Right kidney (tissue), 9 donors: ENCODE data around the gene EFHC1.
"Not testable (repeated sequence)": the region's sequence is repeated elsewhere in the genome, so short reads cannot be mapped to it uniquely, and the experiment has no call there.

ENCODE experiments used
- DNase-seq: peaks from one replicate; pipeline ENCODE4 v3.0.0-alpha.2; 2016
- long read RNA-seq, 8 donors: transcript quantifications; one replicate each; lab custom pipeline, GENCODE V29; 2026

EFHC1 gene, protein sequence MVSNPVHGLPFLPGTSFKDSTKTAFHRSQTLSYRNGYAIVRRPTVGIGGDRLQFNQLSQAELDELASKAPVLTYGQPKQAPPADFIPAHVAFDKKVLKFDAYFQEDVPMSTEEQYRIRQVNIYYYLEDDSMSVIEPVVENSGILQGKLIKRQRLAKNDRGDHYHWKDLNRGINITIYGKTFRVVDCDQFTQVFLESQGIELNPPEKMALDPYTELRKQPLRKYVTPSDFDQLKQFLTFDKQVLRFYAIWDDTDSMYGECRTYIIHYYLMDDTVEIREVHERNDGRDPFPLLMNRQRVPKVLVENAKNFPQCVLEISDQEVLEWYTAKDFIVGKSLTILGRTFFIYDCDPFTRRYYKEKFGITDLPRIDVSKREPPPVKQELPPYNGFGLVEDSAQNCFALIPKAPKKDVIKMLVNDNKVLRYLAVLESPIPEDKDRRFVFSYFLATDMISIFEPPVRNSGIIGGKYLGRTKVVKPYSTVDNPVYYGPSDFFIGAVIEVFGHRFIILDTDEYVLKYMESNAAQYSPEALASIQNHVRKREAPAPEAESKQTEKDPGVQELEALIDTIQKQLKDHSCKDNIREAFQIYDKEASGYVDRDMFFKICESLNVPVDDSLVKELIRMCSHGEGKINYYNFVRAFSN
- long read RNA-seq, donor 1, full-length matches to known transcripts: 5 of 16 reads
- long read RNA-seq, donor 1, partial matches to known transcripts: 11 of 16 reads
- long read RNA-seq, donor 1, other reads (novel, unspliced or antisense): 0 of 16 reads
- long read RNA-seq, donor 2, full-length matches to known transcripts: 2 of 2 reads
- long read RNA-seq, donor 2, partial matches to known transcripts: 0 of 2 reads
- long read RNA-seq, donor 2, other reads (novel, unspliced or antisense): 0 of 2 reads
- long read RNA-seq, donor 3, full-length matches to known transcripts: 3 of 14 reads
- long read RNA-seq, donor 3, partial matches to known transcripts: 6 of 14 reads
- long read RNA-seq, donor 3, other reads (novel, unspliced or antisense): 5 of 14 reads
- long read RNA-seq, donor 4, full-length matches to known transcripts: 8 of 21 reads
- long read RNA-seq, donor 4, partial matches to known transcripts: 13 of 21 reads
- long read RNA-seq, donor 4, other reads (novel, unspliced or antisense): 0 of 21 reads
- long read RNA-seq, donor 5, full-length matches to known transcripts: 4 of 18 reads
- long read RNA-seq, donor 5, partial matches to known transcripts: 14 of 18 reads
- long read RNA-seq, donor 5, other reads (novel, unspliced or antisense): 0 of 18 reads
- long read RNA-seq, donor 6, full-length matches to known transcripts: 7 of 7 reads
- long read RNA-seq, donor 6, partial matches to known transcripts: 0 of 7 reads
- long read RNA-seq, donor 6, other reads (novel, unspliced or antisense): 0 of 7 reads
- long read RNA-seq, donor 7, full-length matches to known transcripts: 2 of 14 reads
- long read RNA-seq, donor 7, partial matches to known transcripts: 12 of 14 reads
- long read RNA-seq, donor 7, other reads (novel, unspliced or antisense): 0 of 14 reads
- long read RNA-seq, donor 8, full-length matches to known transcripts: 4 of 12 reads
- long read RNA-seq, donor 8, partial matches to known transcripts: 8 of 12 reads
- long read RNA-seq, donor 8, other reads (novel, unspliced or antisense): 0 of 12 reads

DNA sequence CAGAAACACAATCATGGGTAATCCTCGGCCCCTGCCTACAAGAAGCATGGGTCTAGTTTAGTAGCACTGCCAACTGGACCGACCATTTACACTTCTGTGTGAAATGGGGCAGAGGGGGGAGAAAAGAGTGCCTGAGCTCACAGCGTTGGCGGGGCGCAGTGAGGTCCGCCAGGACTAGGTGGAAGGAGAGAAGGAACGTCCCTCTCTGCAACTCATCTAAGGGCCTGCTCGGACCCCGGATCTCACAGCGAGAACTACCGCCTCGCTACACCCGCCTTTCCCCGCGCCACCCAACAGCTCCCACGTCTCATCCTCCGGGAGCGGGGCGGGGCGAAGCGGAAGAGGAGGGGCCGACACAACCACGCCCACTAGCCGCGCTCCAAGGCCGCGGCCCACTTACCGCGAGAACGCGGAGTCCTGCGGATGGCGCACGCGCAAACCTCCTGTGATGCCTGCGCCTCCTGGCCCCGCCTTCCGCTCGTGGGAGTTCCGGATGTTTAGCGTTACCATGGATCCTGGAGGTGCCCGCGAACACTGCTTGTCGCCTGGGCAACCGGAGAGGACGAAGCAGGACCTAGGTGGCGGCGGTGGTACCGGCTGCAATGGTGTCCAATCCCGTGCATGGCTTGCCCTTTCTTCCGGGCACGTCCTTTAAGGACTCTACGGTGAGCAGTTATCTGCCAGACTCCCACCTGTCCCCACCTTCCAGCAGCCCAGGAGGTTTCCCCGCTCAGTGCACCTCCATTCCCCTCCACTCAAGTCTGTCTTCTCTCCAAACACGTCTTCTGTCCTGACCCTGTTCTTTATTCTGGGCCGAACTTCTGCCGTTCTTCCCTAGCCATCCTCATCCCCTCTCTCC lies at the start of gene EFHC1:
Gene EFHC1 (plus strand): TSS at position 534 of the 859 bp plus-strand sequence. CDS start 69 bp downstream, at position 603.
- peak; percentile 98 for DNase-seq

DNA sequence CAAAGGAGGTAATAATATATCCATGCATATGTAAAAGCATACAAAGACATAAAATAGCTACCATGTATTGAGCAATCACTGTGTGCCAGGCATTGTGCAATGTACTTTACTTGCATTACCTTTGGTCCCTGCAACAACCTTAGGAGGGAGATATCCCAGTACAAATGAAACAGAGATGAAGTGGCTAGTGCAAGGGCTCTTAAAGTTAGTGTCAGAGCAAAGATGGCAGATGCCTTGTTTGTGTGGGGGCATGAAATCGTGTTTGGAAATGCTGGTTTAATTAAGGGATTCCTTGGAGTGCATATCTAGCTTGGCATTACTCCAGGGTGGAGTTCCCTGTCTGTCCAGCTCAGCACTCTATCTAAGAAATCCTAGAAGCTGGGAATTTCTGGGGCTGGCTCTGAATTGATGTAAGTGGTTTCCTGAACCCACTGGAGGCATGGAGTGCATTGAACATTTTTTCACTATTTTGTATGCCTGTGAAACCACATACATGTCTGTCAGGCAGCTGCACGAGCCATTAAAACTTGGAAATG lies 48.4 kb upstream of the EFHC1 start:
- DNase-seq: no peak

DNA sequence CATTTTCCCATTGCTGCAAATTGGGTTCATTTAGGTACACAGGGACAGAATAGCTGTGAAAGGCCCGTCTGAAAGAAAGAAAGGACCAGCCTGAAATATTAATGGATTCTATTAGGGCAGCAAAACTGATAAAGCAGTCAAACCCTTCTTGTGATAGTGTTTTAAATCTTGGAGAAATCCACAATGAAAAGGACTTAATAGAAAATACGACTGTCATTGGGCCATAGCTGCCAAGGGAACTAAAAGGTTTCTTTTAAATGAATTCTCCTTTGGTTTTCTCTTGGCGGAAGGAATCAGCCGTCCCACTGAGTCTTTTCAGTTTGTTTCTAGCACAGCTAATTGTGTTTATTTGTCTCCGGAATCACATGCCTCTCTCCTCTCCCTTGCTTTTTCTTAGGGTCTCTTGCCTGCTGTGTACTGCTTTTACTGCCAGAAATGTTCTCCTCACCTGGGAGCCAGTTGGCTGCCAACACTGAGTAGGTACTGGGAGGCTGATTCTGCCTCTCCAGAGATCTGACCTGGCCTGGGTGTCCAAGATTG lies 46.9 kb upstream of the EFHC1 start:
- no peak for DNase-seq

DNA sequence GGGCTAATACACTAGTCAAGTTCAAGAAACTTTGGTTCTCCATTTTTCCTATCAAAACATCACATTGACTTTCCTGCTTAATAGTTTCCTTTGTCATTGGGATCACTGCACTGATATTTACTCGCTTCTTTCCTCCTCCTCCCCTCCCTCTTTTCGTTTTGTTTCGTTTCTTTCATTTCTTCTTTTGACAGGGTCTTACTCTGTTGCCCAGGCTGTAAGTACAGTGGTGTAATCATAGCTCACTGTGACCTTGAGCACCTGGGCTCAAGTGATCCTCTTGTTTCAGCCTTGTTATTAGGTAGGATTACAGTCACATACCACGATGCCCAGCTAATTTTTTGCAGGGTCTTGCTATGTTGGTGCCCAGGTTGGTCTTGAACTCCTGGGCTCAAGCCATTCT lies 45.9 kb upstream of the EFHC1 start:
- no peak for DNase-seq

DNA sequence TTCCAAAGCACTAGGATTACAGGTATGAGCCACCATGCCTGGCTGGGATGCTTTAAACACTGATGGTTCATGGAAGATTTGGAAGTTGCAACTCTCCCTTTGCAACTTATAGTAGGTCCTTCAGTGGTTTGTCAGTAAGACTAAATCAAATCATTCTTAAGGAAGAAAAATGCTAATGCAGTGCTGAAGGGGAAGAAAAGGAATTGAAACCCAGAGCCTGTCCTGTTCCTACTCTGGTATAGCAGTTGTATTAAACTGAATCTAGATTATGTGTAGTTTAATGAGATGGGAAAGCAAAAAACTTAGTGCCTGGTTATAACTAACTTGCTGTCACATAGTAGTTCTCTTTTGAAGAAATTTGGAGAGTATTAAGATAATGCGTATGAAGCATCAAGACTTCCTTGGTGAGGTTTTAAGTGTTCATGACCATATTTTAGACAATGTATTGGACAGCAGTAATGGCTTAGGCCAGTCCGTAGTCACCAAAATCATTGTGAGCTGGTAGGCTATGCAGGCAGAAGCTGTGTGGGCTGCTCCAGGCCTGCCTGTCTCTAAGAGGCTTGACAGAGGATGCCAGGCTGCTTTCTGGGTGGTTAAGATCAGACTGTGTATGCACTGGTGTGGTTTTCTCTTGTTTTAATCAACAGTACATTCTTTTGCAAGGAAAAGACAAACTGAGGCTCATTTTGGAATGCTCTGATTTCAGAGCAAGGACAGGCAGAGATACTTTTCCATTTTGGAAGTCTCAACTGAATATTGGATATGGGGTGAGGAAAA lies 44.2 kb upstream of the EFHC1 start:
- DNase-seq: no peak

DNA sequence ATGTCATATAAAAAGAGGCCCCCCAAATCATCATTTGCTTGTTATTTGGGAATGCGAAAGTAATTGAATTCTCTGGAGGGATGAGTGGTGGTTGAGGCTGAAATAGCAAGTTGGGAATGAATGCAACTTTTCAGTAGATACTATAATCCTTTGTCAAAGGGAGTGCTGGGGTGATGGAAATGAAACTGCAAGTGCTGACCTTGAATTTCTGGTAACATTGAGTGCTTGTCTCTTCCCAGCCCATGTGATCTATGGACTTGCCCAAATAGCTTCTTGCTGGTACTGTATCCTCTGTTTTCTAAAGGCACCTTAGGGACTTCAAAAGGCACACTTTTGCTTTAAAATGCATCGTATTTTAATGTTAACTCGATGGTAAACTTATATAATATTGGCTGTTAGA lies 43.4 kb upstream of the EFHC1 start:
- DNase-seq: no peak

DNA sequence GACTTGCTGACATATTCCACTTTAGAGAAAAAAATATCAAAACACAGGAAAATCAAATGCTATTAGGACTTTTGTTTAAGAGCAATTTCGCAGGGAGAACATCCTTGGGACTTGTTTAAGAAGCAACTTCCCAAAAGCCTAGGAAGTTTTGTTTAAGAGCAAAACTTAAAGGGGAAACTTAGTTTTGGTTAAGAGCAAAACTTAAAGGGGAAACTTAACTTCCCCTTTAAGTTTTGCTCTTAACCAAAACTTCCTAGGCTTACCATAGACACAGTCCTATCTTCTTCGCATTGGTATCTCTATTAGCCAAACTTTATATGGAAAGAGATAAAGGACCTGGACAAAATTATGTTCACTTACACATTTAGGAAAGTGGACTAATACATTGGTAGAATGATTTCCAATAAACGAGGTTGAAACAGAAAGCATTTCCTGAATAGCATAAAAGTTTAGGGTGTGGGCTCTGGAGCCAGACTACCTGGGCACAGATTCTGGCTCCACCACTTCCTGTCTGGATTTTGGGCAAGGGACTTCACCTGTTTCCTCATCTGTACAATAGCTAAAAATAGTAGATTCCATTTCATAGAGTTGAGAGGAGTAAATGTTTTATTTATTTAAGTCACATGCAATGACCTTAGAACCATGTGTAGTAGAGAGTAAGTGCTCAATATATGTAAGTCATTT lies 42.5 kb upstream of the EFHC1 start:
- no peak for DNase-seq

DNA sequence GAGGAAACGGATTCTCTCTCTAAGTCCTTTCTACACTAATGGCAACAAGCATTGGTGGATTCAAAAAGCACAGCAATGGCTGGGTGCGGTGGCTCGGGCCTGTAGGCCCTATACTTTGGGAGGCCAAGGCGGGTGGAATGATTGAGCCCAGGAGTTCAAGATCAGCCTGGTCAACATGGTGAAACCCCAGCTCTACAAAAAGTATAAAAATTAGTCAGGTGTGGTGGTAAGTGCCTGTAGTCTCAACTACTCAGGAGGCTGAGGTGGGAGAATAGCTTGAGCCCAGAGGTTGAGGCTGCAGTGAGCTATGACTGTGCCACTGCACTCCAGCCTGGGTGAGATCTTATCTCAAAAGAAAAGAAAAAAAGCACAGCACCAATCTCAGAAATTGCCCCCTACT lies 38.9 kb upstream of the EFHC1 start:
- DNase-seq: no peak

DNA sequence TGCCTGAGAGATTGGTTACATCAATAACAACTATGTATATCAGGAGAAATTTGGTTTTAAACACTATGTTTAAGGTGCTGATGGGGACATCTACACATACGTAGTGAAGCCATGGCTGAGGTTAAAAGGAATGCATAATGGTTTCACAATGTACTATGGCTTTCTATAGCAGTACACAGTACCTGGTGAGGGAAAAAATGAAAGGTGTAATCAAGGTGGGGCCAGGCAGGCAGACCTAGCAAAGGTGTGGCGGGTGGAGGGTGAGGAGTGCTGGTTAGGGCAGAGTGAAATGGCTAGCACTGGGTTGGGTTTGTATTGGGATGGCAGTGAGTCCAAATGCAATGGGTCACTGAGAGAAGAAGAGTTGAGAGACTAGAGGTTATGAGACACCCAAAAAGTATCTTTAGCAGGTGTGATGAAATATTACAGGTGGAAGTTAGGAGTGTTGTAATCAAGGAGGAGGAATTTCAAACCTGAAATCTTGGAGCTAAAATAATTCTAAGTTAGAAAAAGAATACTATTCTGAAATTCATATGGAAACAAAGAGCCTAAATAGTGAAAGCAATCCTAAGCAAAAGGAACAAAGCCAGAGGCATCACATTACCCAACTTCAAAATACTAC lies 35.9 kb upstream of the EFHC1 start:
- DNase-seq: no peak

DNA sequence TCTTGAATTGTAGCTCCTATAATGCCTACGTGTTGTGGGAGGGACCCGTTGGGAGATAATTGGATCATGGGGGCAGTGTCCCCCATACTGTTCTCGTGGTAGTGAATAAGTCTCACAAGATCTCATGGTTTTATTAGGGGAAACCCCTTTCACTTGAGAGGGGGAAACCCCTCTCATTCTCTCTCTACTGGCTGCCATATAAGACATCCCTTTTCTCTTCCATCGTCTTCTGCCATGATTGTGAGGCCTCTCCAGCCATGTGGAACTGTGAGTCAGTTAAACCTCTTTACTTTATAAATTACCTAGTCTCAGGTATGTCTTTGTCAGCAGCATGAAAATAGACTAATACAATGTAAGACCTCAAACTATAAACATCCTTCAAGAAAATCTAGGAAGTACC lies 35.1 kb upstream of the EFHC1 start:
- DNase-seq: no peak

DNA sequence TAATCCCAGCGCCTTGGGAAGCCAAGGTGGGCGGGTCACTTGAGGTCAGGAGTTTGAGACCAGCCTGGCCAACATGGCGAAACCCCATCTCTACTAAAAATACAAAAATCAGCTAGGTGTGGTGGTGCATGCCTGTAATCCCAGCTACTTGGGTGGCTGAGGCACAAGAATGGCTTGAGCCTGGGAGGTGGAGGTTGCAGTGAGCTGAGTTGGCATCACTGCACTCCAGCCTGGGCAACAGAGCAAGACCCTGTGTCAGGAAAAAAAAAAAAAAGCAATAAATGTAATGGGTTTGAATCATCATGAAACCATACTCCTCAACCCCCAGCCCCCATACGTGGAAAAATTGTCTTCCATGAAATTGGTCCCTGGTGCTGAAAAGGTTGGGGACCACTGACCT lies 32.0 kb upstream of the EFHC1 start:
- DNase-seq: not testable (repeated sequence)

DNA sequence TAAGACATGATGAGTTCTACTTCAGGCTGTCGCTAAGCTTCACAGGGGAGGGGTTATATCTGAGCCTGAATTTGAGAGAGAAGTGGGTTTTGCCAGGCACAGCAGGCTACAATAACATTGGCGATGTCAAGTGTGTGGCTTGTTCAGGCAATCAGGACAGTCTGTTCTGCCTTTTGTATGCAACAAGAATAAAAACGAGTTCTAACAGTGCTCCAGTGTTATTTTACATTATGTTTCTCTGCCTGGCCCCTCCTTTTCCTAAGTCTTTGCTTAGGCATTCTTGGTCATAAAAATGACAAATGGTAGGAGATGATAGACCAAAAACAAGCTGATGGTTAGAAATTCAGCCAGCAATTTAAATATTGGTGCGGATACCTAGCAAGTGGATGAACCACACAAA lies 31.4 kb upstream of the EFHC1 start:
- no peak for DNase-seq

DNA sequence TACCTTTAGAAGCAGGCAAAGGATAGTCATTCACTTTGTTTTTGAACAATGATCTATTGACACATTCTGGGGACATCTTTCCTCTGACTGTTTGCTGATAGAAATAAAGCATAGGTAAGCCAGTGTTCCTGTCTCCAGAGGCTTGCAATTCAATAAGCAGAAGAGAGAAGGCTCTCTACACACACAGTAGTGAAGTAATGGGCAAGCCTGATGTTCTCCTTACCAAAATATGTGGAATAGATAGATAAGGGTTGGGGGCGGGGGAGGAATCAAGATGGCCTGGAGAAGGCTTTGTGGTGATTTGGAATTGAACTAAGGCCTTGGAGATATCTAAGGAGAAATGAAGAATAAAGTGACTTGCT lies 30.9 kb upstream of the EFHC1 start:
- no peak for DNase-seq

DNA sequence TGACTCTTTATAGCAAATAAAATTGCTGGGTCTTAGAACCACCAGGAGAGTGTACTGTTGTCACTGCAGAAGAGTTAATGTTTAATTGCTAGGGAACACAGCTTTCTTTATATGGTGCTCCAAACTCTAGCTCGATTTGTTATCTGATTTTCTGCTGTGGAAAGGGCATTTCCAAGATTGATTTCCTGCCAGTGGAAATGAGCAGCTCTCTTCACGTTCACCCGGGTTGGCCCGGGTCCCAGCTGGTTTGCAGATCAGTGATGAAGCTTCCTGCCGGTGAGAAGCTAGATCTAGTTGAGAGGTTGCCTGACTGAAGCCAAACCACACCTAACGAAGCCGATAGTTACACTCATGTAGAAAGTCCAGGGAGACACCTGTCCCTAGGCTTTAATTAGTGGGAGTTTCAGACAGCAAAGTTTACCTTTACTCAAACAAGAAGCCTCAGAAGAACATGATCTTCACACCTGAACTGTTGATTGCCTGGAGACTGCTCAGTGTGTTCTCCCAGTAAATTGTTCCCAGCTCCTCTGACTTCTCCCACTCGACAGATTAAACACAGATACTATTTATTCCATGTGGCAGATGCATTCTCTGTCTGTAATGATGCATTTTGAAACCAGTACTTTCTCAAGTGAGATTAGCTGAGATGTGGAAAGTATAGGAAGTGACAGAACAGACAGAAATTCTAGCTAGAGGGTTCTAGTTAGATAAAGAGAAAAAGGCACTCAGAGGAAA lies 30.3 kb upstream of the EFHC1 start:
- DNase-seq: peak; percentile 26

DNA sequence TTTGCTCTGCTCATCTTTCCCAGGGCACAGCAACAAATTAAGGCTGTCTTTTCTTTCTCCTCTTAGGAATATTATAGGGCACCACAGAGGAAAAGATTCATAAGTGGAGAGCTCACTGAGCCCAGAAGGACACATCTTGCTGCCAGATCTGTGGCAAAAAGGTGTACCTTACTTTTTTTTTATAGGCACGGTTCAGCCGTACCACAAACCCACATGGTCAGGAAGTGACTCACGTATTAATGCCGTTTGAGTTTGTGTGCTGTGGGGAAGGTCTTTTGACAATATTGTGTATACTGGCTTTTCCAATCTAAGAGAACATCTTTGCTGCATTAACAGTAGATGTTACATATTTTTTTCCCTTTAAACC lies 29.8 kb upstream of the EFHC1 start:
- no peak for DNase-seq

DNA sequence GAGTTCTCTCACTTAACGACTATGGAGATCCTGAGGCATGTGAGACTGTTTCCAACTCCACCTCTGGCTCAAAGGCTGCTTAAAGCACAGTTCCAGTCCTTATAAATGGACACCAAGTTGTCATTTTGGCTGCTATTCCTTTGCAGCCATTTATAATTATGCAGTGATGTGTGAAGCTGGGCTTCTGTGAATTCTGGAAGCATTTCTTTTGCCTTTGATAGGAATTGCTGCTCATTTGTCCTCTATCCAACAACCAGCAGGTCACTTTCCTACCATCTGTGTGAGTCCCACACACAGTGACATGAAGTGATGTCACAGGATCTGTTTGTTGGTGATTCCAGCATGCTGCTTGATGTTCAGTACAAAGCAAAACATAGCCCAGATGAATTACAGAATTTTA lies 28.5 kb upstream of the EFHC1 start:
- DNase-seq: no peak

DNA sequence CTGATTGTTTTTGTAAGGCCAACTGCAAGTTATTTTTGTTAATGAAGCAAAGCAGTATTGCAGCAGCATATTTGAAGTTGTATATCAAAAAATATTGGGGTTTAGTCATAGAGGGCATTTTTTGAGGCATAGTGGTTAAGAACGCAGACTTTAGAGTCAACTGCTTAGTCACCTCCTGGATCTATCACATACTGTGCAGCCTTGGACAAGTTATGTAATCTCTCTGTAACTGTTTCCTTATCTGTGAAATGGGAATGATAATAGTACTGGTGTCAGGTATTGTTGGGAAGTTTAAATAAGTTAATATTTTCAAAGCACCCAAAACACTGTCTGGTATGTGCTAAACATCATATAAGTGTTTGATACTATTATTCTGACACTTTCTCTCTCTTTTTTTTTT lies 27.2 kb upstream of the EFHC1 start:
- DNase-seq: no peak

DNA sequence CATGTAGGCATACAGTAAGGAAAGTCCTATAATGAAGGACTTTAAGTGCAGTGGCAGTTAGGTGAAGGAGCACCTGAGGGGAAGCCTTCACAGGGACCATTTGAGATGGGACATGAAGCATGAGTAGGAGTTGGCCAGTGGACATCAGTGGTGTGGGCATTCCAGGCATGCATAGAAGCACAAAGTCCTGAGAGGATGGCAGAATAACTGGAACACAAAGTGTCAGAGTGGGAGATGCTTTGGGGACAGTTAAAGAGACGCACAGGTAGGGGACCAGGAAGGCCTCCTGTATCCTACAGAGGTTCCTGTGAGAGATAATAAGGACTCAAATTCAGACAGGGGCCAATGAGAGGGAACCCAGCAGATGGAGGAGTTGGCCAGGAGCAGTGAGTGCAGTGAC lies 26.4 kb upstream of the EFHC1 start:
- DNase-seq: no peak
